Superior temporal gyrus (tissue), 1 donor: ENCODE data around the gene GLRX2.
"Not testable (repeated sequence)": the region's sequence is repeated elsewhere in the genome, so short reads cannot be mapped to it uniquely, and the experiment has no call there.

Experiments used
- DNase-seq: peaks from one replicate; pipeline ENCODE4 v3.0.0-alpha.2; 2016; ENCODE audit errors: extremely low spot score

Gene GLRX2

GRCh38 chr1:193104907-193105820 lies at the start of gene GLRX2:
Gene GLRX2 (minus strand): TSS chr1:193105414. CDS start chr1:193105382, 32 bp downstream.
- peak; percentile 81 for DNase-seq

- DNase-seq = no peak
Observed at GRCh38 chr1:193144999-193145398, 39.8 kb upstream of the GLRX2 start.

DNA sequence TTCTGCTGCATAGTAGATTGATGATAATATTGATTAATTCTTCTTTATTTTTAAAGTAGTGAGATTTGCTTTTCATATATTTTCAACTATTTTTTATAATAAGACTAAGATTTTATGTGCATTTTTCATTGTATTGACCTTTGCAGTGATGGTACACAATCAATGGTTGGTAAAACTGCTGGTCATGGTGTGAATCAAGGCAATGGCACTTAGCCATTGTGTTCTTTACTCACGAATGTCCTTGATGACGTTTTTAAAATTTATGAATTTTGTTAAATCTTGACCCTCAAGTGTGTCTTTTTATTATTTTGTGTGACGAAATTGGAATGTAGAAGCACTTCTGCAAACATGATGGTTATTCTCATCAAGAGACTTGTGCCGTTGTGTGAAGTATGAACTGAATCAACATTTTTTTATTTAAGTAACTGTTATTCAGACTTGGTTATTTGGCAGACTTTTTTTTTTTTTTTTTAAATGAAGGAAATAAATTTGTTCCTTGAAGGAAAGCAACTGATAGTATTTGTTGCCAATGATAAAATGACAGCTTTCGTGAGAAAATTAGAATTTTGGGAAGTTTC lies 39.2 kb upstream of the GLRX2 start:
- DNase-seq = no peak

DNA sequence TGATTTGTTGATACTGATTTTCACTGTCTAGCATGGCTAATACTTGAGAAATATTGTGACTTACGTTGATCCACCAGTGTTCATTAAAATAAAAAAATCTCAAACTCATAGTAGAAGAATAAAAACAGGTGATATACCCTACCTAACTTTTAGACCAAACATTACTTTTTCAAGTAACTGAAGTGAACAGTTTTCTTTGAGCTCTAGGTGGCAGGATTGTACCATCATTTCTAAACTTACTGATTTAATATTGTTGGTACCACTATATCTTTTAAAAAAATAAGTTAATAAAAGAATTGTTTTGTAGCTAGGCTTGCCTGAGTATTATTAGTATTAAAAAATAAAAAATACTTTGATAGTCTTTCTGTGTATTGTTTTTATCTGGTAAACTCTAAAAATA lies 38.1 kb upstream of the GLRX2 start:
- DNase-seq = peak; percentile 47

- DNase-seq = no peak
Observed at GRCh38 chr1:193142409-193142808, 37.2 kb upstream of the GLRX2 start.

DNA sequence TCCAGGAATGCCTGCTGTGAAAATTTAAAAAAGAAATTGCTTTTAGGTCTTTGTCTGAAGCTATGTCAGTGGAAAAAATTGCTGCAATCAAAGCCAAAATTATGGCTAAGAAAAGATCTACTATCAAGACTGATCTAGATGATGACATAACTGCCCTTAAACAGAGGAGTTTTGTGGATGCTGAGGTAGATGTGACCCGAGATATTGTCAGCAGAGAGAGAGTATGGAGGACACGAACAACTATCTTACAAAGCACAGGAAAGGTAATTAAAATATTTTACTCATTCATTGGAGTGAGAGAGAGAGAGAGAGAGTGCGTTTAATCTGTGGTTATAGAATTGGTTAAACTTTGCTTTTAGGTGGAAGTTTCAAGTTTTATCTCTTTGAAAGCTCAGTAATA lies 36.6 kb upstream of the GLRX2 start:
- no peak for DNase-seq

DNA sequence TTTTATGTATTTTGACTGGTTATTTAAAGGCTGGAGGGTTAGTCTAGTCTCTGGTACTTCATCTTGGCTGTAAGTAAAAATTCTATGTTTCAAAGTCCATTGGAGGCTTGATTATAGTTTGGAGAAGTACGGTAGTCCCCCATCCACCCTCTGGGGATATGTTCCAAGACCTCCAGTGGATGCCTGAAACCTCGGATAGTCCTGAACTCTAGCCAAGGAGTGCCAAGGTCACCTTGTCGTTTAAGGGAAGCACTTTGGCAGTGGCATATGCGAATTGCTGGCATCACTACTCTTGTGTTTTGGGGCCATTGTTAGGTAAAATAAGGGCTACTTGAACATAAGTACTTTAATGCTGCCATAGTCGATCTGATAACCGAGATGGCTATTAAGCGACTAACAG lies 35.0 kb upstream of the GLRX2 start:
- DNase-seq = no peak

DNA sequence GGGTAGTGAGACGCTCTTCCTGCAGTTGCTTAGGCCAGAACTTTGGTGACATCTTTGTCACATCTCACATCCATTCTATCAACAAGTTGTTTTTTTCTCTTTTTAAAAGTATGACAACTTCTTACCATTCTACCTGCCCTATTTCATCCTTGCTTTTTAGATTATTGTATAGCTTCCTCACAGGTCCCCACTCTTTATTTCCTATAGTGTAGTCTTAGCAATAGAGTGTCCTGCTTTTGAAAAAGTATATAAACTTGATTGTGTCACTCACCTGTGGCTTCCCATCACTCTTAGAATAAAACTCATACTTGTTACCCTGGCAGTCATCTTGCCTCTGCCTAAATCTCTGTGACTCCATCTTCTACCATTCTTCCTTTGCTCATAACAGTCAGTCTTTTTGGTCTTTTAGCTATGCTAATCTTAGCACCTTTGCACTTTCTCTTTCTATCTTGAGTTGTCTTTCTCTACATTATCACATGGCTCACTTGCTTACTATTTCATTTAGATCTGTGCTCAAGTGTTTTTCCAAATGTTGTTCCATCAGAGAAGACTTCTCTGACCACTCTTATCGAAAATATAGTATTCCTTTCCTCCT lies 26.1 kb upstream of the GLRX2 start:
- DNase-seq = no peak

DNA sequence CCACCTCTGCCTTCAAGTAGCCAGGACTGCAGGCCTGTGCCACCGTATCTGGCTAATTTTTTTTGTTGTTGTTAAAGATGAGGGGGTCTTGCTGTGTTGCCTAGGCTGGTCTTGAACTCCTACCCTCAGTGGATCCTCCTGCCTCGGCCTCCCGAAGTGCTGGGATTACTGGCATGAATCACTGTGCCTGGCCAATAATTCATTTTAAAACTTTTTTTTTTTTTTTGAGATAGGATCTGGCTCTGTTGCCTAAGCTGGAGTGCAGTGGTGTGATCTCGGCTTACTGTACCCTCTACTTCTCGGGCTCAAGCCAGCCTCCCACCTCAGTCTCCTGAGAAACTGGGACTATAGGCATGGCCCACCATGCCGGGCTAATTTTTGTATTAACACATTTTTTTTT lies 20.2 kb upstream of the GLRX2 start:
- no peak for DNase-seq

DNA sequence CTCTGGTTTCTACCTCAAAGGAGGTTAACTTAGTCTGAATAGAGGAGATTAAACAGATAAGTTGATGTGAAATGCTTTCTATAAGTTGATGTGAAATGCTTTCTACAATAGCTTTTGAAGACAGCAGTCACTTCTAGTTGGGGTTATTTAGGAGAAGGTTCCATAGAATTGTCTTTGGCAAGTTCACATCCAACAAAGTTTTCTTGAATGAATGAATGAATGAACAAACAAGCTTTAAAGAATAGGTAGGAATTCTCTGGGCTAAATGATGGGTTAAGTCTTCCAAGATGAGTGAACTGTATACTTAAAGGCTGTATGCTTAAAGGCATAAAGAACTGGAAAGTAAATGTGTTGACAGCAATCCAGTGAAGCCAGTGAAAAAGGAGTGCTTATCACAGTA lies 18.5 kb upstream of the GLRX2 start:
- DNase-seq = no peak

- DNase-seq = peak; percentile 97
Observed at GRCh38 chr1:193121616-193122593, 16.7 kb upstream of the GLRX2 start, which contains the start of gene CDC73. Gene CDC73 (plus strand): TSS chr1:193122031. CDS start chr1:193122201, 170 bp downstream.

- no peak for DNase-seq
Observed at GRCh38 chr1:193120604-193121166, 15.5 kb upstream of the GLRX2 start.

GRCh38 chr1:193118803-193119730 lies 13.9 kb upstream of the GLRX2 start:
- DNase-seq = no peak

DNA sequence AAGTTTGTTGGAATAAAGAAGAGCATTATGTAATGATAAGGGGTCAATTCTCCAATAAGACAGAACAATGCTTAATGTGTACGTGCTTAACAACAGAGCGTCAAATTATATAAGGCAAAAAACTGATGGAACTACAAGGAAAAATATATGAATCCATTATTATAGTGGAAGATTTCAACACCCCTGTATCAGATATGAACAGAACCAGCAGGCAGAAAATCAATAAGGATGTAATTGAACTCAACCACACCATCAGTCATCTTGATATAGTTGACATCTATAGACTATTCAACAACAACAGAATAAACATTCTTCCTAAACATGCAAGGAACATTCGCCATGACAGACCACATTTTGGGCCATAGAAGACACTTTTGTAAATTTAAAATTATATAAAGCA lies 13.0 kb upstream of the GLRX2 start:
- no peak for DNase-seq

GRCh38 chr1:193117167-193117566 lies 12.0 kb upstream of the GLRX2 start:
- DNase-seq = not testable (repeated sequence)

DNA sequence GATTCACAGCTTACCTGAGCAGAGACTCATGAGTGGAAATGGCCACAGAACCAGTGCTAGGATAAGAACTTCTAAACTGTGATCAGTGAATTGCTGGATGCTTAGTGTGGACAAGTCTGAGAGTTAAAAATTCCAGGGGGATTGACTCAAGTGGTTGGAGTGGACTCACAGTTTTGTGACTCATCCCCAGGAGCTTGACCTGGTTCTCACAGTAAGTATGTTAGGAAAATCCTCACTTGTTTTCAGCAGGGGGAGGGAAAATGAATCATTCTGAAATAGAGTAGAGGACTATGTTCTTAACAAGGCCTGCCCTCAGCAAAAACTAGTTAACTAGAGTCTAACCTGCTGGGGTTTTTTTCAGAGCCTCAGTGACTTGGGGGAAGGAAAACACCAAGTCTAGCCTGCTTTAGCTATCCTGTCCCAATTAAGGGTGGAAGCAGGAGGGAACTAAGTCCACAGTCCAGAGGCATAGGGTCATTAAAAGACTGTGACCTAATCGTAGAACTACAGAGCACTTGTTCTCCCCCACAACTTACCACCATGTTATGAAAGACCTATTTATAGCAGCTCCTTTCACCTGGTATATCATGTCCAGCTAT lies 10.5 kb upstream of the GLRX2 start:
- no peak for DNase-seq

DNA sequence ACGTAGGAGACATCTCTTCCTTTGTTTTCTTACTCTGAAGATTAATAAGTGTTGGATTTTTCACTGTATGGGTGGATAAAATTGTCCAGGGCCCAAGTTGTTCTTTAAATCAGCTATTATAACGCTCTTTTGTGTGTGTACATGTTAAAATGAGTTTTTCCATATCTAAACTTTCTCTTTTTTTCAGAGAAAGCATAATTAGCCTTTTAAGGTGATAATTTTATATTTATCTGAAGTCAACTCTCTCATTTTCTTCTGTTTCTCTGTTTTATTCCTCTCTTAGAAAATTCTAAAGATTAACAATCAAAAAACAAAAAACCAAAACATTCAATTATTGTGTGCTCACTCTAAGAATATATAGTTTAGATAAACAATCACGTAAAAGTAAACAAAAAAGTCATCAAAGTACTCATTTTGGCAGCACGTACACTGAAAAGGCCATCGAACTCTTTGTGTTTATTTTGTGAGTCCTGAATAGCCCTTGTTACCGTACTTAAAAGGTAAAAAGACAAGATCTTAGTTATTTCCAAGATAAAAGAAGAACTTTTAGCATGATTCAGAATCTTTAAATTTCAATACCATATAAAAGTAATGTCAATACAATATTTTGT lies 9.4 kb upstream of the GLRX2 start:
- no peak for DNase-seq

- no peak for DNase-seq
Observed at GRCh38 chr1:193113992-193114332, 8.7 kb upstream of the GLRX2 start.

DNA sequence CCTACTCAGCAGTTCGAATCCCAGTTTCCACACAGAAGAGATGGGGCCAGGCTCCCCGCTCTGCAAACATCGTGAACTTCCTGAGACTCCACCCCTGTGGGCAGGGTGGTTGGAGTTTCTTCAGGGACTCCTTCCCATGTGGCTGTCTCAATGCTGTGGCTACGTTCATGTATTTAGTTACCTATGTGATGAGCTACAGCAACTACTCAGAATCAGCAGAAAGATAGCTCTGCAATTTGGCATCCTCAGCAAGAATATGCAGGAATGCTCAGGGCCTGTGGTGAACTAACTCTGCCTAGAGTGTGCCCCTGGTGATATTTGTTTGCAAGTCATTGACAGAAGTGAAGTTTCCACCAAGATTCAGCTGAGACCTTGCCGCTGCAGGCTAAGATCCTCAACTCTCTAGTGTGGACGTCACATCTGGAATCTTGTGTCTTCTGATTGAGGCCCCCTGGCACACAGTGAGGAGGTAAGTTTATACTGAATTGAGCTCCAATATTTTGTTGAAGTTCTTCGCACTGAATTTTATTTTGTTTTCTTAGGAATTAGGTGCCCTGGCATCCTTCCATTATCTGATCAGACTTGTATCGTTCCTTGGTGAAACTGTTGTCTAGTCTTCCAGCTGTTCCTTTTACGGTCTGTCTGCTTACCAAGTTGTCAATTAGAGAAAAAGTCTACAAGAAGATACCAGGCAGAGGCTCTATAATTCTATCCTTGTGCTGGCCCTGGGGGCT lies 8.2 kb upstream of the GLRX2 start:
- DNase-seq = no peak
